HCEC 1CT (cell line): ENCODE results near the gene GLYAT.
A peak's percentile ranks its signal among the peaks of the same experiment; 100 is the strongest.
"Not testable (repeated sequence)": the region's sequence is repeated elsewhere in the genome, so short reads cannot be mapped to it uniquely, and the experiment has no call there.

ENCODE experiments used
- DNase-seq: peaks from one replicate; pipeline ENCODE4 v3.0.0-alpha.2; 2017

GLYAT gene

GRCh38 chr11:58742981-58743880 lies 11.5 kb upstream of the GLYAT start:
- no peak for DNase-seq

GRCh38 chr11:58742140-58742539 lies 10.4 kb upstream of the GLYAT start:
- DNase-seq: no peak

GRCh38 chr11:58741127-58741526 lies 9.4 kb upstream of the GLYAT start:
- DNase-seq: no peak

- no peak for DNase-seq
These were observed 8.7 kb upstream of the GLYAT start for GRCh38 chr11:58740447-58740846.

GRCh38 chr11:58739725-58740430 lies 8.1 kb upstream of the GLYAT start:
- peak; percentile 9 for DNase-seq

- no peak for DNase-seq
These were observed 3.1 kb upstream of the GLYAT start for GRCh38 chr11:58734681-58735490.

GRCh38 chr11:58730507-58731089 lies 1.1 kb downstream of the GLYAT start:
- no peak for DNase-seq

- DNase-seq: no peak
These were observed 4.3 kb downstream of the GLYAT start for GRCh38 chr11:58727415-58727797.

- no peak for DNase-seq
These were observed 4.9 kb downstream of the GLYAT start for GRCh38 chr11:58726737-58727414.

- DNase-seq: no peak
These were observed 12.2 kb downstream of the GLYAT start for GRCh38 chr11:58719406-58720117.

- DNase-seq: no peak
These were observed 19.2 kb downstream of the GLYAT start for GRCh38 chr11:58712531-58712930.

GRCh38 chr11:58711832-58712231 lies 19.9 kb downstream of the GLYAT start:
- no peak for DNase-seq

- no peak for DNase-seq
These were observed 24.0 kb downstream of the GLYAT start for GRCh38 chr11:58707767-58708166.

- DNase-seq: not testable (repeated sequence)
These were observed 34.9 kb downstream of the GLYAT start for GRCh38 chr11:58696825-58697224.

- no peak for DNase-seq
These were observed 38.7 kb downstream of the GLYAT start for GRCh38 chr11:58693026-58693425.

- no peak for DNase-seq
These were observed 40.1 kb downstream of the GLYAT start for GRCh38 chr11:58691675-58692074.

- DNase-seq: peak; percentile 23
These were observed 42.8 kb downstream of the GLYAT start for GRCh38 chr11:58688789-58689503.

GRCh38 chr11:58685973-58686722 lies 45.6 kb downstream of the GLYAT start:
- DNase-seq: no peak

GRCh38 chr11:58682660-58683059 lies 49.1 kb downstream of the GLYAT start:
- not testable (repeated sequence) for DNase-seq

- not testable (repeated sequence) for DNase-seq
These were observed 54.2 kb downstream of the GLYAT start for GRCh38 chr11:58677536-58677935.
